Activated CD8-positive, alpha-beta T cell treated with anti-CD3 and anti-CD28 coated beads for 36 hours (primary cell): ENCODE results near the gene NAPA. TPM values are rescaled to one million over a fixed set of nuclear protein-coding genes. Genes with fewer than 3 reads are reported as not detected.

Experiments
- ATAC-seq: fragments of 200-7000 bp; cut with Tn5 transposase; one replicate; pipeline ENCODE4 v1.10.0; 2021; ENCODE audit warnings: mild to moderate bottlenecking, moderate library complexity
- CTCF ChIA-PET: fragments of 350-600 bp; sonication (Branson Sonifier 250); formaldehyde crosslinking; loops from one replicate; lab custom pipeline; 2021; ENCODE audit warnings: antibody characterized with exemption; lab: Charles Lee
- POLR2A ChIA-PET: fragments of 350-600 bp; sonication (Branson Sonifier 250); formaldehyde crosslinking; loops from one replicate; lab custom pipeline; 2021; ENCODE audit warnings: antibody characterized with exemption; lab: Charles Lee
- DNase-seq: peaks from one replicate; pipeline ENCODE4 v3.0.0-alpha.2; 2020
- H3K27ac Mint-ChIP-seq: one replicate; pipeline ENCODE4 v1.8.0; 2021; ENCODE audit warnings: mild to moderate bottlenecking, mixed read lengths
- H3K27me3 Mint-ChIP-seq: one replicate; pipeline ENCODE4 v1.8.0; 2021; ENCODE audit warnings: mixed read lengths
- H3K36me3 Mint-ChIP-seq: one replicate; pipeline ENCODE4 v1.8.0; 2021; ENCODE audit warnings: low read depth, mixed read lengths
- H3K4me1 Mint-ChIP-seq: one replicate; pipeline ENCODE4 v1.8.0; 2021; ENCODE audit warnings: low read depth, mixed read lengths
- H3K4me3 Mint-ChIP-seq: one replicate; pipeline ENCODE4 v1.8.0; 2021; ENCODE audit warnings: mild to moderate bottlenecking, moderate library complexity, mixed read lengths
- H3K9me3 Mint-ChIP-seq: one replicate; pipeline ENCODE4 v1.8.0; 2021; ENCODE audit warnings: mixed read lengths
- CTCF ChIP-seq: fragments of 200-600 bp; IDR thresholded peaks from one replicate; pipeline ENCODE4 v1.8.0; 2022; ENCODE audit warnings: antibody characterized with exemption, mild to moderate bottlenecking
- intact Hi-C: fragments of 100-400 bp; cut with micrococcal nuclease; formaldehyde crosslinking; loops from one replicate; pipeline ENCODE4 v1.10.0; 2022
- total RNA-seq, 2 experiments: library from RNA; stranded (reverse); gene quantifications; one replicate each; pipeline ENCODE4 v1.2.3, GENCODE V29; 2021

Gene NAPA
- total RNA-seq, 2 experiments from 2014 or later: 43.9 to 47.2 TPM

GRCh38 chr19:47518139-47518538 is 3.3 kb upstream of the NAPA start:
- ChIA-PET CTCF (interaction anchor here (1.2 to 1.4 kb wide), 4 partner anchors 16 to 182 kb away, joined by 3 to 6 read pairs (median 4); no protein-coding TSS in a partner anchor), POLR2A (interaction anchor here (0.6 to 3.6 kb wide), 6 partner anchors 8 to 83 kb away, joined by 3 to 11 read pairs (median 3); no protein-coding TSS in a partner anchor)
- Mint-ChIP-seq H3K4me3 (peak overlapping the region; percentile 26), H3K36me3 (peaks cover 3% of the 10 kb centered on the region), H3K27ac (peak overlapping the region; percentile 70), H3K9me3 (no peaks in the 10 kb centered on the region), H3K4me1 (peaks cover 62% of the 10 kb centered on the region), H3K27me3 (peaks cover 7% of the 10 kb centered on the region)
- TF ChIP-seq CTCF: no peak
- ATAC-seq (no peak), DNase-seq (peak; percentile 91)
- intact Hi-C loops: loop anchor here (5.0 to 10.0 kb wide), 2 partner anchors 83 to 84 kb away; no protein-coding TSS in a partner anchor

- peaks cover 80% of the 10 kb centered on the region for H3K4me1 Mint-ChIP-seq
- no peaks in the 10 kb centered on the region for H3K9me3 Mint-ChIP-seq
- no peaks in the 10 kb centered on the region for H3K27me3 Mint-ChIP-seq
- H3K27ac Mint-ChIP-seq: peak overlapping the region; percentile 98
- TF ChIP-seq CTCF: no peak
- DNase-seq (no peak), ATAC-seq (no peak)
- POLR2A ChIA-PET: interaction anchor here (1.0 to 2.9 kb wide), 5 partner anchors 10 to 96 kb away, joined by 3 to 18 read pairs (median 4); partner anchors contain the start of gene KPTN
- CTCF ChIA-PET: interaction anchor here (2.1 to 5.4 kb wide), 3 partner anchors 29 to 78 kb away, joined by 7 to 37 read pairs (median 21); partner anchors contain the start of gene KPTN
- intact Hi-C loops: loop anchor here (10.0 kb wide), 1 partner anchor 80 kb away; no protein-coding TSS in a partner anchor
- peak overlapping the region; percentile 98 for H3K4me3 Mint-ChIP-seq
- H3K36me3 Mint-ChIP-seq: peaks cover 3% of the 10 kb centered on the region
Measured at GRCh38 chr19:47514151-47514868, 553 bp downstream of the NAPA start.

GRCh38 chr19:47512948-47513319 is 1.9 kb downstream of the NAPA start:
- no peak for TF ChIP-seq CTCF
- Mint-ChIP-seq H3K9me3 (no peaks in the 10 kb centered on the region), H3K27me3 (no peaks in the 10 kb centered on the region), H3K4me1 (peaks cover 72% of the 10 kb centered on the region), H3K36me3 (peaks cover 3% of the 10 kb centered on the region), H3K4me3 (peak overlapping the region; percentile 98), H3K27ac (peak overlapping the region; percentile 68)
- ATAC-seq: no peak
- intact Hi-C loops: loop anchor here (10.0 kb wide), 1 partner anchor 78 kb away; no protein-coding TSS in a partner anchor
- ChIA-PET CTCF (interaction anchor here (1.1 to 5.4 kb wide), 2 partner anchors 27 to 77 kb away, joined by 3 to 37 read pairs; partner anchors contain the start of gene KPTN), POLR2A (interaction anchor here (0.9 to 1.9 kb wide), 7 partner anchors 11 to 98 kb away, joined by 3 to 5 read pairs (median 4); no protein-coding TSS in a partner anchor)
- DNase-seq: no peak

GRCh38 chr19:47512183-47512947 is 2.5 kb downstream of the NAPA start:
- Mint-ChIP-seq H3K27ac (peak overlapping the region; percentile 68), H3K4me1 (peaks cover 66% of the 10 kb centered on the region), H3K36me3 (peaks cover 3% of the 10 kb centered on the region), H3K9me3 (no peaks in the 10 kb centered on the region), H3K27me3 (no peaks in the 10 kb centered on the region), H3K4me3 (peak overlapping the region; percentile 98)
- TF ChIP-seq CTCF: no peak
- ChIA-PET CTCF (interaction anchor here (1.1 to 5.4 kb wide), 2 partner anchors 27 to 76 kb away, joined by 3 to 37 read pairs; partner anchors contain the start of gene KPTN), POLR2A (interaction anchor here (0.9 to 1.9 kb wide), 7 partner anchors 10 to 99 kb away, joined by 3 to 5 read pairs (median 4); no protein-coding TSS in a partner anchor)
- intact Hi-C loops: loop anchor here (10.0 kb wide), 1 partner anchor 78 kb away; no protein-coding TSS in a partner anchor
- no peak for DNase-seq
- no peak for ATAC-seq
